Measurements from ENCODE around the gene DLX1. TPM values are rescaled to one million over a fixed set of nuclear protein-coding genes. Genes with fewer than 3 reads are reported as not detected.
"Not testable (repeated sequence)": the region's sequence is repeated elsewhere in the genome, so short reads cannot be mapped to it uniquely, and the experiment has no call there.

Gene DLX1
- not detected for total RNA-seq

GRCh38 chr2:172085460-172086159, at the start of gene DLX1:
TSS of gene DLX1 (plus strand) at chr2:172085507. CDS start at chr2:172085678, 171 bp downstream.
- DNase-seq (ENCODE audit: low spot score) = no peak

DNA sequence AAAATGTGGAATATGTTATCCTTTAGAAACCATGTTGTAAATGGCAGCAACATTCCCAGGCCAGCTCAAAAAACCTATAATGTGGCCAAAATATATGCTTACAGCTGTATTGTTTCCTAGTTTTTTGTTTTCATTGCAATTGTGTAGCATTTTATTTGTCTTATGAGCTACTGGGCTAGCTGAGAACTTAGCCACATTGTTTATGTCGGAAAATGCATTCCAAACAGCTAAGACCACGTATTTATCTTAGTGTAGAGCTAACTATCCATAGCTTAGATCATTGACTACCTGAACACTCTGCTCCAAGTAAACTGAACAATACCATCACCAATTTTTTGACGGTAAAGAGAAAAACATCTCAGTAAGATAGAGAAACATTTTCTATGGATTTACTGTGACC, 47.2 kb upstream of the DLX1 start:
- no peak for DNase-seq (ENCODE audit: low spot score)

- DNase-seq (ENCODE audit: low spot score) = no peak
Observed at GRCh38 chr2:172038604-172039003, 46.7 kb upstream of the DLX1 start.

DNA sequence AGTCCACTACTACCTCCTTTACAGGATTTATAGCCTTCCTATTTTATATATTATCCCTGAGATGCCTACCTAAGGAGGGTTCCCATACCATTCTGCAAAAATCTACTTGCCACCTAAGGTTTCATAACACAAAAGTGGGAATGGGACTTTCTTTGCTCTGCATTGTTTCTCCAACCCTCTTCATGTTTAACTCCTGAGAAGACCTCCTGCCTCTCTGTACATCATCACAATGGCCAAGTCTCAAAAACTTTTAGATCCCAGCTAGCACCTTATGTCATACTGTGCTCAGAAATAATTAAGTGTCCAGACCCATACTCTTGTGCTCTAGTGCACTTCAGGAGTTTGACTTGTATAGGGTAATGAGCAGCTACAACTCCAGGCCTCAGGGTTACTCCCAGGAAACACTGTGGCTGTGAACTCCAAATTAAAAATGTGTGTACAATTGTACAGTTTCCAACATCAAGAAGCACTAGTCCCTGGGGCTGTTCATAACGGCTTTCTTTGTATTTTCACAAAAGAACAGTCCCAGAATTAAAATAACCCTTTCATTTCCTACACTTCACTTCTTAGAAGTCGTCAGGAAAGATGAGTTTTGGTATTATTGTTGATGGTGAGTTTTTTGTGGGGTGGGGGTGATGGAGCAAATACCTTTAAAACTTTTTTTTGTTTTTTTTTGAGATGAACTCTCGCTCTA, 46.1 kb upstream of the DLX1 start:
- DNase-seq (ENCODE audit: low spot score) = no peak

DNA sequence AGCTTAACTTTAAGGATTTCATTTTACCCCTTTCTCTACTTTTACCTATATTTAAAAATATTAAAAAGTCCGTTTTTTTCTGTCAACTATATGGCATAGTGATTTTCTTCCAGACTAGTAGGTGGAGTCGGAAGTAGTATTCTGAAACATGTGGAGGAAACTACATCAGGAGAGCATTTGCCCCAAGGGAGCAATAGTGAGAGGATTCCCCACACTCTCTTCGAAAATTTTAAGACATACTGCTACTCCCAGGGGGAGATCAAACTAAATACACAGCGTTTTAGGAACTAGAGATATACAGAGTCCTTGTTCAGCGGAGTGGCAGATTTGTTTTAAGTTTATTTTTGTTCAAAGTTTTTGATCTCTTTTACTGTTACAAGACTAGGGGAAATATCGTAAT, 45.0 kb upstream of the DLX1 start:
- DNase-seq (ENCODE audit: low spot score) = no peak

DNA sequence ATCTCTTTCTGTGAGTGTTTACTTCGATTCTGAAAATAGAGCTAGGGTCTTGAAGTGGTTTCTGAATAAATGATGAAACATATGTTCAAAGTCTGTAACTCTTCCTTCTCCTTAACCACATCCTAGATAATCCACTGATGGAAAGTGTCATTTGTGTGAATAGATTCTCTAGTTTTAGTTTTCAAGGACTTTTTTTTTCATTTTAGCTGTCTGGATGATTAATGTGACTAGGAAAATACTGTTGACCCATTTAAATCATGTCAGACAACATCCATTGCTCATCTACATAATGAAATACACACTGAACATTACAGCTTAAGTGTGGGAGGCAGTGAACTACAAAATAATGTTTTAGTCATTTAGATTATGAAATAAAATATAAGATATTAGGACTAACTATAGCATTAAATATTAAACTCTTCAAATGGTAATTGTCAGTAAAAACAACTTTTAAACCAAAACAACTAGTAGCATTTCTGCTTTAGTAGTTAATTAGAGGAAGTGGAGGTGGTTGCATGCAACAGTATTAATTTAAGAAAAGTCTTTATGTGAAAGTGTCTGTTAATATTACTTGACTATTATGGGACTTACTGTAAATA, 39.1 kb upstream of the DLX1 start:
- no peak for DNase-seq (ENCODE audit: low spot score)

DNA sequence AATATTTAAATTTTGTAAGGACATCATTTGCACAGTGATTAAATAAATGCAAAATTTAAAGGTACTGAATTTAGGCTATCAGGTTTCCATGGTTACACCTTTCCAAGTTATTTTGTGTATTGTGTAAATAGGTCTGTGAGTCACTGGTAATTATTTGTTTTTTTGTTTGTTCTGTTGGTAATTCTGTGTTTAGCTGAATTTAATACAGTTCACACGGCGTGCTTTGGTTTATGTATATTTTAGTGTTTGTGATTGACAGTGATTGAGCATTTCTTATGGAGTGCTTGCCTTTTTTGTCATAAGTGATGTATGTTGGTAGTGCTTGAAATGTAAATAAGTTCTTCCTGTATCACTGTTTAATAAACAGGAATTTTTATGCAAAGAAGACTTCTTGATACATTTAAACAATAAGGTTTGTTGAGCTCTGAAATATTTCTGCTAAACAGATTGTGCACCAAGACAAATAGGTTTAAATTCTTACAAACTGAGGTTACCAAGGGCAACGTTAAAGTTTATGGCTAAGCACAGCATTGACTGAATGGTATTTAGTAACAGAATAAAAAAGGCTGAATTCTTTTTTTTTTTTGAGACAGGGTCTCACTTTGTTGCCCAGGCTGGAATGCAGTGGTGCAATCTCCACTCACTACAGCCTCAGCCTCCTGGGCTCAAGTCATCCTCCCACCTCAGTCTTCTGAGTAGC, 38.3 kb upstream of the DLX1 start:
- no peak for DNase-seq (ENCODE audit: low spot score)

DNA sequence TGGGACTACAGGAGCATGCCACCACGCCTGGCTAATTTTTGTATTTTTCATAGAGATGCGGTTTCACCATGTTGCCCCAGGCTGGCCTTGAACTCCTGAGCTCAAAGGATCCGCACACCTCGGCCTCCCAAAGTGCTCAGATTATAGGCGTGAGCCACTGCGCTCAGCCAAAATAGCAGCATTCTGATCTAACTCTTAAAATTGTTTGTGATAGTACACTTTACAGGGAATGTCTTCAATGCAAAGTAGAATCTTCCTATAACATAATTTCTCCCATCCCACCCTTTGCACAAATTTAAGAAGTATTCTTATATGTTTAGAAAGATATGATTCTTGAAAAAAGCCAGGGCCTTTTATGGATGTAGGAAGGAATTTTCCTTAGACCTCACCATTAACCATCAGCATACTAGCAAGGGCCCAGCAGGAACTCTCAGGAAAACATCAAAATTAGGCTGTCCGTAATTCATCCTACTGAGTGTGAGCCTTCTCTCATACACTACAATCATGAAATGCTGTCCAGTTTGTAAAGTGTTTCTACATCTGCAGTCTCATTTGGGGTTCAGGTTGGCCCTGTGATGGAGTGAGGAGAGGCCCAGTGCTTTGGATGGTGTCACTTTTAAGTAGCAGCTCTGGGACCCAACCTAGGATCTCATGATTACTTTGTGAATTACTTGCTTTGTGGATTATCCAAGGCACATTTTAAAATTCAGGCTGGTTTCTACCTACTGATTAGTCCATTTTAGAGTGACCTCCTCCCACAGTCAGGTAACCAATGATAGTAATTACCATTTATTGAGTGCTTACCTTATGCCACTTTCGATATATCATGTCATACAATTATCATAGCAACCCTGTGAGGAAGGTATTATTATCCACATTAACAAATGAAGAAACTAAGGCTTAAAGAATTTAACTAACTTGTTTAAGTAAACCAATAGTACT, 37.5 kb upstream of the DLX1 start:
- no peak for DNase-seq (ENCODE audit: low spot score)

DNA sequence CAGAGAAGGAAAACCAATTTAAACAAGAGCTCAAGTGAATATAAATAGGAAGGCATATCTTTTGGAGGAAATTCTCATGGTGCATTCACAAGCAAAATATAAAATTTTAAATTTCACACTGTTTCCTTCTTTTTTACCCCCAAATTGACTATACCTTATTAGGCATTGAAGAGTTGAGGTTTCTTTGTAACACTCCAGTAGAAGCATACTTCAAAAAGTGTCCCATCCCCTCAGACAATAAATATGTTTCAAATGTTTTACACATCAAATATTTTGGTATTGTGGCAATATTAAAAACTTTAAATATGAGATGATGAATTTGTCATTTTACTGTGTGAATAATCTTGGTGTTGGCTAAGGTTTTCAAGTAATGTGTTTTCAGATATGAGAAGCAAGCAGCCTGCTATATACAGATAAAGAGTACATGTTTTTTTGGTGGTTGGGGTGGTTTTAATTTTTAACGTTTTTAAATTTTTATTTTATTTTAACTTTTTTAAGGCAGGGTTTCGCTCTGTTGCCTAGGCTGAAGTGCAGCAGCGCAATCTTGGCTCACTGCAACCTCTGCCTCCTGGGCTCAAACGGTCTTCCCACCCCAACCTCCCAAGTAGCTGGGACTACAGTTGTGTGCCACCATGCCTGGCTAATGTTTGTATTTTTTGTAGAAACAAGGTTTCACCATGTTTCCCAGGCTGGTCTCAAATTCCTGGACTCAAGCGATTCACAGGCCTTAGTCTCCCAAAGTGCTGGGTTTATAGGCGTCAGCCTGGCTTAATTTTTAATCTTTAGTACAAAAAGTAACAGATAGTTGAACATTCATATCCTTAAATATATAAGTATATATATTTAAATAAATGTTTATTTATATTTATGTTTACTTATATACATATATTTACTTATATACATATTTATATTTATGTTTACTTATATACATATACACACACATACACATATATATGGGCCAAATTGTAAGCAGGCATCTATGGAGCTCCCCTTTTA, 36.5 kb upstream of the DLX1 start:
- DNase-seq (ENCODE audit: low spot score) = no peak

GRCh38 chr2:172049567-172050120, 35.7 kb upstream of the DLX1 start:
- DNase-seq (ENCODE audit: low spot score) = no peak

DNA sequence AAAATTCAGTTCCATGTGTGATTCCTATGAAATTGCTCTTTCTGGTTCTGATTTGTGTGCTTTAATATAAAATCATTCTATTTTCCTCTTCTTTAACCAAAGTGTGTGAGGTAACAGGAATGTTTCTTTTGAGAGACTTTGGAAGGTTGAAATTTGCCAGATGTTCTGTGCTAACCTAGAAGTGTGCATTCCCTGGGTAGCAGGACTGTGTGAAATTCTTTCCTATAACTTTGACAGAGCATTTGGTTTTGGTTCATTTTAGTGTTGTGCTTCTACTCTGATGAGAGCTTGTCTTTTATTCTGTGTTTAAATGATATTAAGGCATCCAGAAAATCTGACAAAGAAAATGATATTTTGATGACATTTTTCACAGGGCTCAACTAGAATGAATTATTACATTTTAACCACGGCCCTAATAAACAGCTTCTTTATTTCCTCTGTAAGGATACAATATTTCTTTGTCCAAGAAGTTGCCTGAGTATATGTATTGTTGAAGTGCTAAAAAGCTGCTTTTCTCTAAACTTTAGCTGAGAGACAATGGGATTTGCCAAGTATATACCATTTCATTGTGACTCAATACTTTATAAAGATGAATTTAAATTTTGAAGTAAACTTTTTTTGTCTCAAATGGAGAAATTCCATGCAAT, 34.7 kb upstream of the DLX1 start:
- no peak for DNase-seq (ENCODE audit: low spot score)

DNA sequence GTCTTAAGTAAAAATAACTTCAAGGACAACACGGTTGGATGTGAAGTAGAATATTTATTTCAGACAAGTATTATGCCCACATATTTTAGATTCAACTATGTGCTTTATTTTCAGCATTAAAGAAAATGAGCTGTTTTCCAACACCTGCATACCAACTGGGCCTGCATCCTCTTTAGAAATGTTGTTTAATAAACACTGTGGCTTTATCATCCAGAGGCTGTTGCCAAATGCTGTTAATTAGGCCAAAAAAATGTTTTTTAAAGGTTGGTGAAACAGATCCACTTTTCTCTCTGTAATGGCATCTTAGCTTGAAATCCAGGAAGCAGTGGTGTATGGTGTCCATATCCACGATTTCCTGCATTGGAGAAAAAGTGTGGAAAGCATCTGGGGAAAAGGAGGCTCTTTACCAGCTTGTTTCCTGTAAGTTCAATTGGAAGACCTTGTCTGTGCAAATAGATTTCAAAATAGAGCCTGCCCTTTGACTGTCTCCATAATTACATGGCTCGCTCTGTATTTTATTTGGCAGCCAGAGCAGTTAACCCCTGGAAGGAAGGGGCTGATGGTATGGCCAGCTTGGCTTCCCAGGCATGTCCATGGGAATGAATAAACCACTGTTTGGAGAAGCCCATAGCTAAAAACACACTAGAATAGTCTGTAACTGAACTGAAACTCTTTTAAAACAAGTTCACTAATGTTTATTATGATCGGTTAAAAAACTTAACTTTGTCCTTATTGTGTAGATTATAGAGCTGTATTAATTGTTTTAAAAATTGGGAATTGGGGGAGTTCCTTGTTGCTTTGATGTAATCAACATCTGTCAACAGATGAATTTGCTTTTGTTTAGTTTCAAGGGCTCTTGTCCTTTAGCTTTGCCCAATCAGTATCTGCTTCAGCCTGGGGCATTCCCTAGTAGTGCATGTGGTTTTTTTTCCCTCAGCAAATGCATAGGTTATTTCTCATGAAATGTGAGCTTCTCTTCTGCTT, 33.0 kb upstream of the DLX1 start:
- DNase-seq (ENCODE audit: low spot score) = no peak

DNA sequence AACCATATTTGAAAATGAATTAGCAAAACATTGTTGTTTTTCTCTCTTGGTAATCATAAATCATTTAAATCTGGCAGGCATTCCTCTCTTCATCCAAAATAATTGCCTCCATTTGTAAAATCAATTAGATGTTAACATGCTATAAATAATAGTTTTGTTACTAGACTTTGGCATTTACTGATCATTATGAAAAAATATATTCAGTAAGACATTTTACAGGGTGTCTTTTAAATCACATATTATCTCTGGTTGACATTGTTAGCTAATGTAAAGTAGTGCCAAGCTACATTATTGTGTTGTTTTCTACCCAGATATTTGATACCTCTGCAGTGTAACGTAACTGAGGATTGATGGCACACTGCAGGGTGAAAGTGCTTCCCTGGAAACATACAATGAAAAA, 31.8 kb upstream of the DLX1 start:
- no peak for DNase-seq (ENCODE audit: low spot score)

- no peak for DNase-seq (ENCODE audit: low spot score)
Observed at GRCh38 chr2:172056293-172056692, 29.0 kb upstream of the DLX1 start.

- DNase-seq (ENCODE audit: low spot score) = no peak
Observed at GRCh38 chr2:172058660-172059059, 26.6 kb upstream of the DLX1 start.

GRCh38 chr2:172060118-172060517, 25.2 kb upstream of the DLX1 start:
- not testable (repeated sequence) for DNase-seq (ENCODE audit: low spot score)

GRCh38 chr2:172062402-172063004, 22.8 kb upstream of the DLX1 start:
- no peak for DNase-seq (ENCODE audit: low spot score)

DNA sequence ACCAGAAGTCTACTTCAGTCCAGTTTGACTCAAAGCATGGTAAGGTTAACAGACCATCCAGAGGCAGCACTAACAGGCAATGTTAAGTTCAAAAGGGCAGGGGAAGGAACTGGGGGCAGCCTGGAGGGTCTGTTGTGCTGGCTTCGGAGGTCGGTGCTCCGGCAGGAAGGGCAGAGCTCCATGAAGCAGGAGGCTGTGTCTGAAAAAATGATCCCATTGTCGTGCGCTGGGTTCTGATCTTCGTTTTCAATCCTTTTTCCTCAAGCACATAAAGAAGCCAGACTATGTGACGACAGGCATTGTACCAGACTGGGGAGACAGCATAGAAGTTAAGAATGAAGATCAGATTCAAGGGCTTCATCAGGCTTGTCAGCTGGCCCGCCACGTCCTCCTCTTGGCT, 21.9 kb upstream of the DLX1 start:
- no peak for DNase-seq (ENCODE audit: low spot score)
